Osteoblast (primary cell): ENCODE results near the gene SCP2D1. TPM values are rescaled to one million over a fixed set of nuclear protein-coding genes. Genes with fewer than 3 reads are reported as not detected.
"Not testable (repeated sequence)": the region's sequence is repeated elsewhere in the genome, so short reads cannot be mapped to it uniquely, and the experiment has no call there.

Experiments used
- DNase-seq: peaks from one replicate; pipeline ENCODE4 v3.0.0; 2011; ENCODE audit warnings: low spot score, mixed read lengths; ENCODE audit not compliant: insufficient read length; ENCODE audit errors: missing footprints
- H2AFZ ChIP-seq: 2 replicates; pipeline ENCODE4 v1.6.0; 2011; ENCODE audit warnings: mild to moderate bottlenecking, low read length
- H3K27ac ChIP-seq: 2 replicates; pipeline ENCODE4 v1.5.1; 2011; ENCODE audit warnings: mild to moderate bottlenecking, low read depth, low read length, moderate library complexity
- H3K27me3 ChIP-seq: 2 replicates; pipeline ENCODE4 v1.6.0; 2012; ENCODE audit warnings: mild to moderate bottlenecking, control low read depth, inconsistent platforms, low read length, moderate library complexity; ENCODE audit not compliant: insufficient read depth
- H3K36me3 ChIP-seq: 2 replicates; pipeline ENCODE4 v1.5.1; 2011; ENCODE audit warnings: mild to moderate bottlenecking, low read length, control low read depth, moderate library complexity; ENCODE audit not compliant: insufficient read depth
- H3K4me1 ChIP-seq: 2 replicates; pipeline ENCODE4 v1.5.1; 2011; ENCODE audit warnings: mild to moderate bottlenecking, low read length, control low read depth, moderate library complexity; ENCODE audit not compliant: insufficient read depth
- H3K4me2 ChIP-seq: 2 replicates; pipeline ENCODE4 v1.6.0; 2011; ENCODE audit warnings: mild to moderate bottlenecking, low read length; ENCODE audit not compliant: insufficient read depth
- H3K4me3 ChIP-seq: fragments of 200-600 bp; sonication (generic); 3 replicates; pipeline ENCODE4 v1.5.1; 2012; ENCODE audit warnings: mild to moderate bottlenecking, low read length, inconsistent platforms; ENCODE audit not compliant: insufficient read depth
- H3K79me2 ChIP-seq: 2 replicates; pipeline ENCODE4 v1.6.0; 2012; ENCODE audit warnings: mild to moderate bottlenecking, low read length, control low read depth, inconsistent platforms; ENCODE audit not compliant: insufficient read depth
- H3K9me3 ChIP-seq: 2 replicates; pipeline ENCODE4 v1.5.1; 2011; ENCODE audit warnings: low read depth, low read length, control low read depth
- H4K20me1 ChIP-seq: 2 replicates; pipeline ENCODE4 v1.6.0; 2012; ENCODE audit warnings: mild to moderate bottlenecking, low read length, control low read depth; ENCODE audit not compliant: insufficient read depth
- total RNA-seq: library from RNA; depleted of rRNA; stranded (reverse); fragments of >200 nt; gene quantifications from 2 replicates; pipeline ENCODE4 v1.2.3, GENCODE V29; 2012
- TF ChIP-seq, protein P1 (sequence below): IDR thresholded peaks from 2 replicates; pipeline ENCODE4 v1.5.1; 2011; ENCODE audit warnings: mild to moderate bottlenecking, low read depth, low read length, moderate library complexity; ENCODE audit errors: extremely low read depth

The SCP2D1 gene
- total RNA-seq, 1 donor, result not detected

DNA sequence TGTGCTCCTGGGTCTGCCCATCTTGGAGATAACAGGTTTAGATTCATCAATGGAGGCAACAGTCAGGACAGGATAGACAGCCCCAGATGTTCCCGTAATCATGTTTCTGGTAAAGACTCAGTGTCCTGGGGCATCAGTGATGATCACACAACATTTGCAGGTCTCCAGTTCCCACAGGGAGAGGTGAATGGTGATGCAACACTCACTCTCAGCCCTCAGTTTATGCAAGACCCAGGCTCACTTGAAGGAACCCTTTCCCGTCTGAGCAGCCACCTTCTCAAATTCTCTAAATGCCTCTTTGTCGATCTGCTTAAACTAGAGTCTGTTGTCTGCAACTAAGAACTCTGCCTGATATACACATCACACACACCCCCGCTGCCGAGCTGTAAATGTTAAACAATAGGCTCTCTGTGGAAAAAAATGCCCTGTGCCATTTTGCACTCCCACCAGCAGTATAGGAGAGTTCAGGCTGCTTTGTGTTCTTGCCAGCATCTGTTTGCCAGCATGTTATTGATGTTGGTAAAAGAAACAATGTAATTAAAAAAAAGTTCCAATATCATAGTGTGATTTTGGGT lies 30.1 kb upstream of the SCP2D1 start:
- no peak for DNase-seq
- Histone ChIP-seq H2AFZ (no peak overlapping the region), H3K27me3 (no peaks in the 10 kb centered on the region), H3K79me2 (no peaks in the 10 kb centered on the region), H3K4me2 (no peak overlapping the region), H4K20me1 (no peaks in the 10 kb centered on the region), H3K4me1 (no peaks in the 10 kb centered on the region), H3K27ac (no peak overlapping the region), H3K4me3 (no peak overlapping the region), H3K9me3 (no peaks in the 10 kb centered on the region), H3K36me3 (no peaks in the 10 kb centered on the region)
- TF ChIP-seq, protein P1, sequence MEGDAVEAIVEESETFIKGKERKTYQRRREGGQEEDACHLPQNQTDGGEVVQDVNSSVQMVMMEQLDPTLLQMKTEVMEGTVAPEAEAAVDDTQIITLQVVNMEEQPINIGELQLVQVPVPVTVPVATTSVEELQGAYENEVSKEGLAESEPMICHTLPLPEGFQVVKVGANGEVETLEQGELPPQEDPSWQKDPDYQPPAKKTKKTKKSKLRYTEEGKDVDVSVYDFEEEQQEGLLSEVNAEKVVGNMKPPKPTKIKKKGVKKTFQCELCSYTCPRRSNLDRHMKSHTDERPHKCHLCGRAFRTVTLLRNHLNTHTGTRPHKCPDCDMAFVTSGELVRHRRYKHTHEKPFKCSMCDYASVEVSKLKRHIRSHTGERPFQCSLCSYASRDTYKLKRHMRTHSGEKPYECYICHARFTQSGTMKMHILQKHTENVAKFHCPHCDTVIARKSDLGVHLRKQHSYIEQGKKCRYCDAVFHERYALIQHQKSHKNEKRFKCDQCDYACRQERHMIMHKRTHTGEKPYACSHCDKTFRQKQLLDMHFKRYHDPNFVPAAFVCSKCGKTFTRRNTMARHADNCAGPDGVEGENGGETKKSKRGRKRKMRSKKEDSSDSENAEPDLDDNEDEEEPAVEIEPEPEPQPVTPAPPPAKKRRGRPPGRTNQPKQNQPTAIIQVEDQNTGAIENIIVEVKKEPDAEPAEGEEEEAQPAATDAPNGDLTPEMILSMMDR, result no peak

DNA sequence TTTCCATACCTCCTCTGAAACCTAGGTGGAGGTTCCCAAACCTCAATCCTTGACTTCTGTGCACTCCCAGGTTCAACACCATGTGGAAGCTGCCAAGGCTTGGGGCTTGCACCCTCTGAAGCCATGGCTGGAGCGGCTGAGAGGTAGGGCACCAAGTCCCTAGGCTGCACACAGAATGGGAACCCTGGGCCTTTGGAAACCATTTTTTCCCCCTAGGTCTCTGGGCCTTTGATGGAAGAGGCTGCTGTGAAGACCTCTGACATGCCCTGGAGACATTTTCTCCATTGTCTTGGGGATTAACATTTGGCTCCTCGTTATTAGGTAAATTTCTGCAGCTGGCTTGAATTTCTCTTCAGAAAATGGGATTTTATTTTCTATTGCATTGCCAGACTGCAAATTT lies 26.5 kb upstream of the SCP2D1 start:
- DNase-seq, H3K4me3 ChIP-seq, H4K20me1 ChIP-seq, H3K27ac ChIP-seq, H3K4me2 ChIP-seq, H3K36me3 ChIP-seq, H2AFZ ChIP-seq, H3K27me3 ChIP-seq, H3K79me2 ChIP-seq, H3K9me3 ChIP-seq, H3K4me1 ChIP-seq: not testable (repeated sequence)

DNA sequence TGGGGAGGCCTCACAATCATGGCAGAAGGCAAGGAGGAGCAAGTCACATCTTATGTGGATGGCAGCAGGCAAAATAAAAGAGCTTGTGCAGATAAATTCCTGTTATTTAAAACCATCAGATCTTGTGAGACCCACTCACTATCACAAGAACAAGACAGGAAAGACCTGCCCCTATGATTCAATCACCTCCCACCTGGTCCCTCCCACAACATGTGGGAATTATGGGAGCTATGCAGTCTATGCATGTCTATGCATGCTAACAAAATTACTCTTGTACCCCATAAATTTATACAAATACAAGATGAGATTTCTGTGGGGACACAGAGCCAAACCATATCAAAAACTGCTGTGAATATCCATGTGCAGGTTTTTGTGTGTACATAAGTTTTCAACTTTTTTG lies 25.6 kb upstream of the SCP2D1 start:
- no peak for DNase-seq
- Histone ChIP-seq H3K36me3 (no peaks in the 10 kb centered on the region), H3K4me3 (no peak overlapping the region), H3K4me2 (no peak overlapping the region), H2AFZ (no peak overlapping the region), H4K20me1 (no peaks in the 10 kb centered on the region), H3K4me1 (no peaks in the 10 kb centered on the region), H3K27ac (no peak overlapping the region), H3K27me3 (no peaks in the 10 kb centered on the region), H3K79me2 (no peaks in the 10 kb centered on the region), H3K9me3 (no peaks in the 10 kb centered on the region)
- TF ChIP-seq, protein P1, result no peak

DNA sequence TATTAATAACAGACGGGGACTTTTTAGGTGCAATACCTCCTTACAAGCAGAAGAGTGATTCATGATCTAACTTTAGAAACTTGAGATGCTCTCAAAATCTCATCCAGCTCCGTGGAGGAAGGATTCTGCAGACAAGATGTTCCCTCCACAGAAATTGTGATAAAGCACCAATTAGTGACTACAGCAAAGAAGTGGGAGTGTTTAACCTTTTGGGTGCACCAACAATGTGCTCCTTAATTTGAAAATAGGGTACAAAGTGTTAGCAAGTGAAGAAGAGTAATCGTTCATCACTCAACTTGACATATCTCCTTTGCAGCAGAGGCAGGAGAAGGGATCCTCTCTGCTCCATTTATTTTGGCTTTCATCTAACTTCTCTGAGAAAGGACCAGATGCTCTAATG lies 22.8 kb upstream of the SCP2D1 start:
- Histone ChIP-seq H3K4me2 (no peak overlapping the region), H3K27ac (no peak overlapping the region), H3K79me2 (no peaks in the 10 kb centered on the region), H3K36me3 (no peaks in the 10 kb centered on the region), H2AFZ (no peak overlapping the region), H3K4me1 (peaks cover 7% of the 10 kb centered on the region), H4K20me1 (no peaks in the 10 kb centered on the region), H3K4me3 (no peak overlapping the region), H3K27me3 (no peaks in the 10 kb centered on the region), H3K9me3 (no peaks in the 10 kb centered on the region)
- DNase-seq, result no peak
- TF ChIP-seq, protein P1, result no peak
